IMR-90 (cell line): ENCODE measurements around the gene EPB41L1. TPM values are rescaled to one million over a fixed set of nuclear protein-coding genes. Genes with fewer than 3 reads are reported as not detected.

ENCODE experiments used
- ATAC-seq: fragments of 200-7000 bp; cut with Tn5 transposase; 2 replicates; pipeline ENCODE4 v1.9.1; 2020; ENCODE audit warnings: low read depth, mild to moderate bottlenecking, moderate library complexity
- BruUV-seq: library from RNA; stranded (reverse); fragments of 400-500 nt; replicated peaks from 2 replicates; lab custom pipeline; 2021; lab: Mats Ljungman, UMichigan
- CTCF ChIA-PET: fragments of 300-600 bp; formaldehyde crosslinking; extraction: SDS; loops from one replicate; lab custom pipeline; 2021; ENCODE audit warnings: antibody characterized with exemption; lab: Yijun Ruan, JAX
- POLR2A ChIA-PET: fragments of 300-600 bp; sonication (Branson Sonifier 250); formaldehyde crosslinking; loops from one replicate; lab custom pipeline; 2022; ENCODE audit warnings: antibody characterized with exemption; ENCODE audit not compliant: unreplicated experiment; lab: Charles Lee
- DNase-seq: peaks from one replicate; pipeline ENCODE4 v3.0.0; 2013
- H2AFZ ChIP-seq: replicated peaks from 2 replicates; pipeline ENCODE3; 2013; ENCODE audit warnings: low read length, mild to moderate bottlenecking; ENCODE audit not compliant: poor library complexity
- H2AK5ac ChIP-seq: 2 replicates; pipeline ENCODE4 v1.6.1; 2013; ENCODE audit warnings: low read depth, low read length, inconsistent platforms
- H2AK9ac ChIP-seq: replicated peaks from 2 replicates; pipeline ENCODE3; 2013; ENCODE audit warnings: mild to moderate bottlenecking, low read depth, low read length, moderate library complexity; ENCODE audit not compliant: poor library complexity
- H2BK120ac ChIP-seq: 2 replicates; pipeline ENCODE4 v1.6.1; 2013; ENCODE audit warnings: low read depth, low read length, inconsistent platforms
- H2BK15ac ChIP-seq: 3 replicates; pipeline ENCODE4 v1.6.1; 2013; ENCODE audit warnings: low read depth, low read length, inconsistent platforms
- H2BK20ac ChIP-seq: 2 replicates; pipeline ENCODE4 v1.6.1; 2013; ENCODE audit warnings: low read depth, mild to moderate bottlenecking, inconsistent platforms, low read length, moderate library complexity
- H2BK5ac ChIP-seq: 2 replicates; pipeline ENCODE4 v1.6.1; 2013; ENCODE audit warnings: mild to moderate bottlenecking, low read depth, low read length, inconsistent platforms; ENCODE audit not compliant: poor library complexity, severe bottlenecking
- H3K14ac ChIP-seq: replicated peaks from 2 replicates; pipeline ENCODE4 v1.6.1; 2013; ENCODE audit warnings: low read depth, low read length, inconsistent platforms
- H3K18ac ChIP-seq: 2 replicates; pipeline ENCODE4 v1.6.1; 2013; ENCODE audit warnings: low read depth, low read length, control low read depth
- H3K23ac ChIP-seq: 2 replicates; pipeline ENCODE4 v1.6.1; 2013; ENCODE audit warnings: low read depth, low read length, inconsistent platforms
- H3K27ac ChIP-seq: 2 replicates; pipeline ENCODE4 v1.5.1; 2013; ENCODE audit warnings: mild to moderate bottlenecking, control low read depth, low read length; ENCODE audit not compliant: insufficient read depth
- H3K27me3 ChIP-seq: 2 replicates; pipeline ENCODE4 v1.6.1; 2013; ENCODE audit warnings: low read length; ENCODE audit not compliant: control insufficient read depth, insufficient read depth
- H3K36me3 ChIP-seq: 2 replicates; pipeline ENCODE4 v1.6.1; 2013; ENCODE audit warnings: low read length, mixed read lengths; ENCODE audit not compliant: control insufficient read depth, insufficient read depth
- H3K4ac ChIP-seq: 2 replicates; pipeline ENCODE4 v1.6.1; 2013; ENCODE audit warnings: low read depth, low read length, inconsistent platforms
- H3K4me1 ChIP-seq: 2 replicates; pipeline ENCODE4 v1.6.1; 2013; ENCODE audit warnings: low read length, mixed read lengths; ENCODE audit not compliant: control insufficient read depth, insufficient read depth
- H3K4me2 ChIP-seq: 2 replicates; pipeline ENCODE4 v1.6.1; 2013; ENCODE audit warnings: low read depth, mild to moderate bottlenecking, control low read depth, low read length, moderate library complexity
- H3K4me3 ChIP-seq: 2 replicates; pipeline ENCODE4 v1.5.1; 2013; ENCODE audit warnings: low read depth, mild to moderate bottlenecking, control low read depth, low read length, moderate library complexity; ENCODE audit not compliant: insufficient read depth
- H3K56ac ChIP-seq: 2 replicates; pipeline ENCODE4 v1.6.1; 2013; ENCODE audit warnings: low read length, inconsistent platforms; ENCODE audit not compliant: insufficient read depth; ENCODE audit errors: extremely low read depth
- H3K79me1 ChIP-seq, 2 experiments: 2 replicates each; pipeline ENCODE4 v1.6.1; 2013; ENCODE audit warnings: low read length in 2 of 2, inconsistent platforms in 1 of 2, low read depth in 1 of 2
- H3K9ac ChIP-seq: 2 replicates; pipeline ENCODE4 v1.6.1; 2013; ENCODE audit warnings: low read depth, low read length, control low read depth
- H3K9me1 ChIP-seq: 2 replicates; pipeline ENCODE4 v1.6.1; 2013; ENCODE audit warnings: low read length, inconsistent platforms; ENCODE audit not compliant: insufficient read depth
- H3K9me3 ChIP-seq: 2 replicates; pipeline ENCODE4 v1.6.1; 2013; ENCODE audit warnings: low read length; ENCODE audit not compliant: control insufficient read depth, insufficient read depth
- H4K20me1 ChIP-seq: 2 replicates; pipeline ENCODE4 v1.6.1; 2013; ENCODE audit warnings: low read length, inconsistent platforms; ENCODE audit not compliant: insufficient read depth
- H4K5ac ChIP-seq: 2 replicates; pipeline ENCODE4 v1.6.1; 2013; ENCODE audit warnings: mild to moderate bottlenecking, low read depth, low read length, control low read depth
- H4K8ac ChIP-seq, 2 experiments: 2 replicates each; pipeline ENCODE4 v1.6.1; 2013; ENCODE audit warnings: low read depth in 2 of 2, low read length in 2 of 2, control low read depth in 1 of 2, inconsistent platforms in 1 of 2
- H4K91ac ChIP-seq: 2 replicates; pipeline ENCODE4 v1.6.1; 2013; ENCODE audit warnings: low read depth, low read length, inconsistent platforms; ENCODE audit not compliant: insufficient read depth
- CHD1 ChIP-seq: IDR thresholded peaks from 2 replicates; pipeline ENCODE4 v1.6.1; 2012; ENCODE audit warnings: low read depth, low read length, improper control_type of control experiment
- MAZ ChIP-seq: IDR thresholded peaks from 2 replicates; pipeline ENCODE4 v1.6.1; 2012; ENCODE audit warnings: low read depth, mild to moderate bottlenecking, low read length, improper control_type of control experiment, moderate library complexity, borderline replicate concordance
- NFE2L2 ChIP-seq: fragments of 150-350 bp; IDR thresholded peaks from 2 replicates; pipeline ENCODE4 v1.6.1; 2016; ENCODE audit warnings: low read depth, mild to moderate bottlenecking, low read length
- RAD21 ChIP-seq: IDR thresholded peaks from 2 replicates; pipeline ENCODE4 v1.6.1; 2012; ENCODE audit warnings: low read length, improper control_type of control experiment
- RCOR1 ChIP-seq: IDR thresholded peaks from 2 replicates; pipeline ENCODE4 v1.6.1; 2012; ENCODE audit warnings: mild to moderate bottlenecking, low read length, improper control_type of control experiment; ENCODE audit not compliant: insufficient replicate concordance
- RFX5 ChIP-seq: IDR thresholded peaks from 2 replicates; pipeline ENCODE4 v1.8.0; 2012; ENCODE audit warnings: low read depth, mild to moderate bottlenecking, low read length, moderate library complexity
- WGBS, 2 experiments: methylation state at CpG; one replicate each; pipeline versions ENCODE4 v1.1.5 to v1.1.7; 2013; ENCODE audit warnings: missing lambda C conversion rate in 2 of 2; ENCODE audit not compliant: insufficient read length in 1 of 2; ENCODE audit errors: extremely low coverage in 2 of 2; 5-methylcytosine and 5-hydroxymethylcytosine counted together
- dilution Hi-C: fragments of 300-500 bp; cut with HindIII; formaldehyde crosslinking; loops from one replicate; pipeline ENCODE4 v1.14.3; 2018; ENCODE audit warnings: low sequenced_read_pairs; ENCODE audit not compliant: unreplicated experiment
- in situ Hi-C: fragments of 300-500 bp; cut with MboI; formaldehyde crosslinking; loops from 3 replicates; pipeline ENCODE4 v1.14.3; 2019; ENCODE audit warnings: low sequenced_read_pairs, inconsistent platforms, mixed read lengths
- intact Hi-C: fragments of 100-400 bp; cut with micrococcal nuclease; formaldehyde crosslinking; loops from 2 replicates; pipeline ENCODE4 v1.10.0; 2022
- polyA plus RNA-seq, 3 experiments: library from polyadenylated mRNA; depleted of rRNA; stranded (reverse); fragments of >200 nt; gene quantifications; 2 replicates each; pipeline ENCODE4 v1.2.3, GENCODE V29; 2012; ENCODE audit warnings: low replicate concordance in 1 of 3
- total RNA-seq: library from RNA; depleted of rRNA; stranded (reverse); fragments of >200 nt; gene quantifications from 2 replicates; pipeline ENCODE4 v1.2.3, GENCODE V29; 2012
- TF ChIP-seq, protein P1 (sequence below): fragments of 150-350 bp; IDR thresholded peaks from 2 replicates; pipeline ENCODE4 v1.6.1; 2017; ENCODE audit warnings: mild to moderate bottlenecking, antibody characterized with exemption, low read length, low read depth
- TF ChIP-seq, protein P2 (sequence below): fragments of 150-350 bp; IDR thresholded peaks from 2 replicates; pipeline ENCODE4 v1.6.1; 2016; ENCODE audit warnings: low read depth, mild to moderate bottlenecking, low read length, moderate library complexity, borderline replicate concordance
- TF ChIP-seq, protein P3 (sequence below): conservative IDR thresholded peaks from 2 replicates; pipeline ENCODE4 v1.5.1; 2012; ENCODE audit warnings: mild to moderate bottlenecking, low read depth, low read length, improper control_type of control experiment

The EPB41L1 gene
- total and polyA plus RNA-seq, 2 of the 4 experiments (the other 2 are of a cell fraction), result 12.5 to 33.7 TPM

DNA sequence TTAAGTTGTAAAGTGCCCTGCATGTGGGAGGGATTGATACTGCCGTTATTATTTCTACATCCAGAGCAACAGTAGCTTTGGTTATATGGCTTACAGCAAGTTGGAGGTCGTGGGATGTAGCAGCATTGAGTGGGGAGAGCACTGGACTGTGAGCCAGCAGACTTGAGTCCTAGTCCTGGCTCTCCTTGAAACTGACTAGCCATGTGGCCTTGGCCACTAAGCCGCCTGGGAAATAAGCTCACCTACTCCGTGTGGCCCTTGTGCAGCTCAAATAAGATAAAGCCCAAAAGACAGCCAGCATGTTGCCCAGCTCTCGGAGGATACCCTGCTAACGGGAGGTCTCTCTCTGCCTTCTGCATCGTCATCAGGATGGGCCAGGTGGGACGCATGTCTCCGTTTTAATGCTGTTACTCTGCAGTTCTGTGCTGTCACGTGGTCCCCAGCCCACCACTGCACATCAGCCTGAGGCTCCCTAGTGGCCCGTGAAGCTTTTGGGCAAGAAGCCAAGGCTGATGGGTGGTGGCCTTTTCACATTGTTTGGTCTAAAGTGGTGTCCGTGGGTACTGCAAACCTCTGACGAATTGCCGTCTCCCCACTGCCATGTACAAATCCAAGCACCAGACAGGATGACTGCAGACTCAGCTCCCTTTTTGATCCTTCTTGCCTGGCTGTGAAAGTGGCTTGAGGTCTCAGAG, 7.9 kb downstream of the EPB41L1 start:
- H4K5ac ChIP-seq, result no peak overlapping the region
- H3K27ac ChIP-seq, result no peak overlapping the region
- no peak overlapping the region for H3K56ac ChIP-seq
- ChIA-PET CTCF (no interaction called here), POLR2A (no interaction called here)
- H2BK5ac ChIP-seq, result no peak overlapping the region
- H3K9ac ChIP-seq, result no peak overlapping the region
- dilution Hi-C loops, result no loop called here
- no peak overlapping the region for H3K18ac ChIP-seq
- TF ChIP-seq, protein P1, sequence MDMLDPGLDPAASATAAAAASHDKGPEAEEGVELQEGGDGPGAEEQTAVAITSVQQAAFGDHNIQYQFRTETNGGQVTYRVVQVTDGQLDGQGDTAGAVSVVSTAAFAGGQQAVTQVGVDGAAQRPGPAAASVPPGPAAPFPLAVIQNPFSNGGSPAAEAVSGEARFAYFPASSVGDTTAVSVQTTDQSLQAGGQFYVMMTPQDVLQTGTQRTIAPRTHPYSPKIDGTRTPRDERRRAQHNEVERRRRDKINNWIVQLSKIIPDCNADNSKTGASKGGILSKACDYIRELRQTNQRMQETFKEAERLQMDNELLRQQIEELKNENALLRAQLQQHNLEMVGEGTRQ, result 0 out of 2 replicates have a peak, but pooled peaks have one; percentile 19
- TF ChIP-seq MAZ (no peak), NFE2L2 (no peak), RCOR1 (no peak), RFX5 (no peak), CHD1 (no peak), RAD21 (no peak)
- TF ChIP-seq, protein P2, sequence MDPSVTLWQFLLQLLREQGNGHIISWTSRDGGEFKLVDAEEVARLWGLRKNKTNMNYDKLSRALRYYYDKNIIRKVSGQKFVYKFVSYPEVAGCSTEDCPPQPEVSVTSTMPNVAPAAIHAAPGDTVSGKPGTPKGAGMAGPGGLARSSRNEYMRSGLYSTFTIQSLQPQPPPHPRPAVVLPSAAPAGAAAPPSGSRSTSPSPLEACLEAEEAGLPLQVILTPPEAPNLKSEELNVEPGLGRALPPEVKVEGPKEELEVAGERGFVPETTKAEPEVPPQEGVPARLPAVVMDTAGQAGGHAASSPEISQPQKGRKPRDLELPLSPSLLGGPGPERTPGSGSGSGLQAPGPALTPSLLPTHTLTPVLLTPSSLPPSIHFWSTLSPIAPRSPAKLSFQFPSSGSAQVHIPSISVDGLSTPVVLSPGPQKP, result no peak
- TF ChIP-seq, protein P3, sequence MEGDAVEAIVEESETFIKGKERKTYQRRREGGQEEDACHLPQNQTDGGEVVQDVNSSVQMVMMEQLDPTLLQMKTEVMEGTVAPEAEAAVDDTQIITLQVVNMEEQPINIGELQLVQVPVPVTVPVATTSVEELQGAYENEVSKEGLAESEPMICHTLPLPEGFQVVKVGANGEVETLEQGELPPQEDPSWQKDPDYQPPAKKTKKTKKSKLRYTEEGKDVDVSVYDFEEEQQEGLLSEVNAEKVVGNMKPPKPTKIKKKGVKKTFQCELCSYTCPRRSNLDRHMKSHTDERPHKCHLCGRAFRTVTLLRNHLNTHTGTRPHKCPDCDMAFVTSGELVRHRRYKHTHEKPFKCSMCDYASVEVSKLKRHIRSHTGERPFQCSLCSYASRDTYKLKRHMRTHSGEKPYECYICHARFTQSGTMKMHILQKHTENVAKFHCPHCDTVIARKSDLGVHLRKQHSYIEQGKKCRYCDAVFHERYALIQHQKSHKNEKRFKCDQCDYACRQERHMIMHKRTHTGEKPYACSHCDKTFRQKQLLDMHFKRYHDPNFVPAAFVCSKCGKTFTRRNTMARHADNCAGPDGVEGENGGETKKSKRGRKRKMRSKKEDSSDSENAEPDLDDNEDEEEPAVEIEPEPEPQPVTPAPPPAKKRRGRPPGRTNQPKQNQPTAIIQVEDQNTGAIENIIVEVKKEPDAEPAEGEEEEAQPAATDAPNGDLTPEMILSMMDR, result no peak
- DNase-seq (peak; percentile 15), ATAC-seq (peak; percentile 29)
- intact Hi-C loops, result no loop called here
- in situ Hi-C loops, result no loop called here
- no peak overlapping the region for H4K91ac ChIP-seq
- H3K4me2 ChIP-seq, result no peak overlapping the region
- H2AK9ac ChIP-seq, result peak overlapping the region; percentile 80
- no peak overlapping the region for H3K4ac ChIP-seq
- H3K9me1 ChIP-seq, result peaks cover 4% of the 10 kb centered on the region; the same call in 1 of the 2 replicates
- H4K20me1 ChIP-seq, result peaks cover 8% of the 10 kb centered on the region; the same call in 1 of the 2 replicates
- H2AK5ac ChIP-seq, result no peak overlapping the region
- H3K4me3 ChIP-seq, result no peak overlapping the region
- H2BK15ac ChIP-seq, result no peak overlapping the region
- peaks cover 0 to 13% of the 10 kb centered on the region in 2 experiments; a peak in 2 of 4 replicates for H3K79me1 ChIP-seq
- 0 out of 2 replicates have a peak overlapping the region, but pooled peaks have one; percentile 24 for H3K23ac ChIP-seq
- H3K14ac ChIP-seq, result 0 out of 2 replicates have a peak overlapping the region, but pooled peaks have one; percentile 35
- peak overlapping the region; percentile 52 for H2AFZ ChIP-seq
- H3K4me1 ChIP-seq, result peaks cover 4% of the 10 kb centered on the region; the same call in 1 of the 2 replicates
- WGBS, 2 experiments, result 68% methylated on average over 5 of the region's 14 CpGs; no CpG with 5 or more reads in 1 of the 2 experiments
- no peak overlapping the region for H4K8ac ChIP-seq
- H2BK20ac ChIP-seq, result no peak overlapping the region
- no peaks in the 10 kb centered on the region for H3K9me3 ChIP-seq
- BruUV-seq, result no TSS peak
- no peaks in the 10 kb centered on the region for H3K36me3 ChIP-seq
- no peak overlapping the region for H2BK120ac ChIP-seq
- H3K27me3 ChIP-seq, result no peaks in the 10 kb centered on the region
